GM12878 (cell line): ENCODE measurements around the gene TNPO2. TPM values are rescaled to one million over a fixed set of nuclear protein-coding genes. Genes with fewer than 3 reads are reported as not detected.

Experiments used
- ASH2L ChIP-seq: fragments of 300-600, 200-600 bp; sonication (generic); IDR thresholded peaks from 2 replicates; pipeline ENCODE4 v1.6.1; 2017; ENCODE audit warnings: low read depth, mild to moderate bottlenecking, borderline replicate concordance
- BACH1 ChIP-seq: fragments of 450-650 bp; IDR thresholded peaks from 2 replicates; pipeline ENCODE4 v1.6.1; 2017; ENCODE audit warnings: mild to moderate bottlenecking, borderline replicate concordance
- BHLHE40 ChIP-seq, 2 experiments: fragments of 450-650 bp in 1 of 2; IDR thresholded peaks; 2 replicates each; pipeline ENCODE4 v1.6.1; 2011 to 2017; ENCODE audit warnings: low read depth in 2 of 2, borderline replicate concordance in 1 of 2, improper control_type of control experiment in 1 of 2, low read length in 1 of 2, mild to moderate bottlenecking in 1 of 2
- EED ChIP-seq: sonication (generic); IDR thresholded peaks from 2 replicates; pipeline ENCODE4 v1.6.1; 2016; ENCODE audit warnings: antibody characterized with exemption, low read depth
- EGR1 ChIP-seq, 2 experiments: IDR thresholded peaks; 1 replicate in 1 of 2; 2 replicates in 1 of 2; pipeline ENCODE4 v1.6.1; 2011 to 2012; ENCODE audit warnings: low read depth in 2 of 2, low read length in 2 of 2, borderline replicate concordance in 1 of 2, mild to moderate bottlenecking in 1 of 2, moderate library complexity in 1 of 2
- HCFC1 ChIP-seq: fragments of 150-350 bp; IDR thresholded peaks from 2 replicates; pipeline ENCODE4 v1.6.1; 2014; ENCODE audit warnings: low read length
- JUND ChIP-seq: IDR thresholded peaks from 2 replicates; pipeline ENCODE4 v1.6.1; 2012; ENCODE audit warnings: low read depth, mild to moderate bottlenecking, low read length, improper control_type of control experiment, moderate library complexity
- PAX5 ChIP-seq: IDR thresholded peaks from 2 replicates; pipeline ENCODE4 v1.6.1; 2011; ENCODE audit warnings: low read depth, low read length, borderline replicate concordance
- RUNX3 ChIP-seq: IDR thresholded peaks from 2 replicates; pipeline ENCODE4 v1.6.1; 2012; ENCODE audit warnings: low read length, inconsistent platforms
- SIX5 ChIP-seq: IDR thresholded peaks from 2 replicates; pipeline ENCODE4 v1.6.1; 2011; ENCODE audit warnings: mild to moderate bottlenecking, low read depth, low read length, moderate library complexity; ENCODE audit not compliant: severe bottlenecking
- SMC3 ChIP-seq: IDR thresholded peaks from 2 replicates; pipeline ENCODE4 v1.6.1; 2011; ENCODE audit warnings: low read length, improper control_type of control experiment, borderline replicate concordance
- ZBTB40 ChIP-seq: fragments of 450-650 bp; IDR thresholded peaks from 2 replicates; pipeline ENCODE4 v1.6.1; 2016; ENCODE audit warnings: mild to moderate bottlenecking, moderate library complexity, borderline replicate concordance
- ZNF384 ChIP-seq: IDR thresholded peaks from 2 replicates; pipeline ENCODE4 v1.6.1; 2012; ENCODE audit warnings: low read depth, mild to moderate bottlenecking, low read length, improper control_type of control experiment, borderline replicate concordance
- polyA plus RNA-seq, 11 experiments: library from polyadenylated mRNA; depleted of rRNA in 4 of 11; unstranded in 6 of 11; stranded (reverse) in 5 of 11; fragments of >200 nt; fragmentation: Nextera tagmentation in 4 of 11; fragmentation: Illumina TruSeq in 1 of 11; extraction: Ambion mirVana in 4 of 11; extraction: Trizol in 1 of 11; gene quantifications; 1 replicate in 1 of 11; 2 replicates in 10 of 11; pipeline versions ENCODE4 v1.2.1 to v1.2.3, GENCODE V29; 2011 to 2016; ENCODE audit warnings: inconsistent platforms in 2 of 11, missing spikeins in 2 of 11, low read depth in 1 of 11
- total RNA-seq, 4 experiments: library from RNA; depleted of rRNA in 3 of 4; stranded (reverse); fragments of >200 nt in 3 of 4; fragmentation: Illumina TruSeq in 1 of 4; extraction: Trizol in 1 of 4; gene quantifications; 2 replicates each; pipeline versions ENCODE4 v1.2.1 to v1.2.3, GENCODE V29; 2013 to 2021
- TF ChIP-seq, protein P1 (sequence below): IDR thresholded peaks from 2 replicates; pipeline ENCODE4 v1.6.1; 2012; ENCODE audit warnings: mild to moderate bottlenecking, low read depth, low read length
- TF ChIP-seq, protein P2 (sequence below): fragments of 150-350 bp; IDR thresholded peaks from 2 replicates; pipeline ENCODE4 v1.6.1; 2016; ENCODE audit warnings: low read depth, low read length
- TF ChIP-seq, protein P3 (sequence below): IDR thresholded peaks from 2 replicates; pipeline ENCODE4 v1.6.1; 2011; ENCODE audit warnings: mild to moderate bottlenecking, low read depth, low read length, moderate library complexity; ENCODE audit not compliant: insufficient replicate concordance

Gene TNPO2
- total and polyA plus RNA-seq, 10 of the 15 experiments (the other 5 are each of a cell fraction or from before 2014, with no cell fraction given): 5.5 to 99.7 (median 29.6) TPM

DNA sequence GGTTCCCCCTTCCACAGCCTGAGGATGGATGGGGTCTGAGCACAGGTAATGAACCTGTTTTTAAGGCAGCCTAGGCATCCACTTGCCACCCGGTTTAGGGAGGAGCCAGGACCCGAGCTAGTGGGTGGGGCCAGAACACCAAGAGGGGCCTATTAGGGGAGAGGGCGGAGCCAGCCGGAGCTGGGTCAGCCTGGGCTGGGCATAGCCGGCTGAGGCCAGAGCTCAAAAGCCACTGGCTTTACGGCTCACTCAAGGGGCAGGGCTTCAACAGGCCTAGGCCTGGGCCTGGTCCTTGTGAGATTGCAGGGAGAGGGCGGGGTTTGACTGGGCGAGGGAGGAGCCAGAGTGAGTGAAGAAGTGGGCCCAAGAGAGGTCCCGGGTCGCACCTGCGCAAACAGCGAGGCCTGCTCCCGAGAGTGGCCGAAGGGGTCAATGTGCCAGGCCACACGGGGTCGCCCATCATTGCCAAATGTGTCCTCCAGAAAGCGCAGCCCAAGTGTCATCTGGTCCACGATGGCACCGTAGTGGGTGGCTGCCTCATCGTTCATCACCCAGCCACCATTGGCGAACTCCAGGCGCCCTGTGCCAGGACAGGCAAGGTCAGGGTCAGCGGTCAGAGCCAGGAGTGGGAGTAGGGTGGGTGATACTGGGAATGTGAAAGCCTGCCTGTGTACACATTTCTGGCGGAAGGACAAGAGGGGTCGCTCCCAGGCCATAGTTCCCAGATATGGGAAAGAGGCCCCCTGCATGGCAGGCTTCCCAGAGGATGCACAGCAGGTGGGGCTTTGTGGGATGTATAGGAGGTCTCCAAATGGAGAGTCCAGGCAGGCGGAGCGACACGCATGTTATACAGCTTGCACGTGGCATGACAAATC is 59.1 kb downstream of the TNPO2 start (continued):
- TF ChIP-seq, protein P1, sequence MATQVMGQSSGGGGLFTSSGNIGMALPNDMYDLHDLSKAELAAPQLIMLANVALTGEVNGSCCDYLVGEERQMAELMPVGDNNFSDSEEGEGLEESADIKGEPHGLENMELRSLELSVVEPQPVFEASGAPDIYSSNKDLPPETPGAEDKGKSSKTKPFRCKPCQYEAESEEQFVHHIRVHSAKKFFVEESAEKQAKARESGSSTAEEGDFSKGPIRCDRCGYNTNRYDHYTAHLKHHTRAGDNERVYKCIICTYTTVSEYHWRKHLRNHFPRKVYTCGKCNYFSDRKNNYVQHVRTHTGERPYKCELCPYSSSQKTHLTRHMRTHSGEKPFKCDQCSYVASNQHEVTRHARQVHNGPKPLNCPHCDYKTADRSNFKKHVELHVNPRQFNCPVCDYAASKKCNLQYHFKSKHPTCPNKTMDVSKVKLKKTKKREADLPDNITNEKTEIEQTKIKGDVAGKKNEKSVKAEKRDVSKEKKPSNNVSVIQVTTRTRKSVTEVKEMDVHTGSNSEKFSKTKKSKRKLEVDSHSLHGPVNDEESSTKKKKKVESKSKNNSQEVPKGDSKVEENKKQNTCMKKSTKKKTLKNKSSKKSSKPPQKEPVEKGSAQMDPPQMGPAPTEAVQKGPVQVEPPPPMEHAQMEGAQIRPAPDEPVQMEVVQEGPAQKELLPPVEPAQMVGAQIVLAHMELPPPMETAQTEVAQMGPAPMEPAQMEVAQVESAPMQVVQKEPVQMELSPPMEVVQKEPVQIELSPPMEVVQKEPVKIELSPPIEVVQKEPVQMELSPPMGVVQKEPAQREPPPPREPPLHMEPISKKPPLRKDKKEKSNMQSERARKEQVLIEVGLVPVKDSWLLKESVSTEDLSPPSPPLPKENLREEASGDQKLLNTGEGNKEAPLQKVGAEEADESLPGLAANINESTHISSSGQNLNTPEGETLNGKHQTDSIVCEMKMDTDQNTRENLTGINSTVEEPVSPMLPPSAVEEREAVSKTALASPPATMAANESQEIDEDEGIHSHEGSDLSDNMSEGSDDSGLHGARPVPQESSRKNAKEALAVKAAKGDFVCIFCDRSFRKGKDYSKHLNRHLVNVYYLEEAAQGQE: no peak
- TF ChIP-seq HCFC1 (no peak), ASH2L (no peak), BACH1 (no peak), SMC3 (no peak), ZNF384 (no peak), EGR1 (IDR thresholded peaks at IDR 0.05; ENCODE audit: borderline replicate concordance in 1 of 2, low read depth in 2 of 2, low read length in 2 of 2) (0 out of 3 replicates have a peak, but pooled peaks of 1 of the 2 experiments have one; percentile 9), RUNX3 (no peak), EED (no peak), PAX5 (no peak), BHLHE40 (IDR thresholded peaks at IDR 0.05; ENCODE audit: borderline replicate concordance in 1 of 2, low read depth in 2 of 2, low read length in 1 of 2) (peak; percentile 90 to 92; a peak in 3 of 4 replicates), ZBTB40 (no peak), JUND (no peak), SIX5 (no peak)
- TF ChIP-seq, protein P2, sequence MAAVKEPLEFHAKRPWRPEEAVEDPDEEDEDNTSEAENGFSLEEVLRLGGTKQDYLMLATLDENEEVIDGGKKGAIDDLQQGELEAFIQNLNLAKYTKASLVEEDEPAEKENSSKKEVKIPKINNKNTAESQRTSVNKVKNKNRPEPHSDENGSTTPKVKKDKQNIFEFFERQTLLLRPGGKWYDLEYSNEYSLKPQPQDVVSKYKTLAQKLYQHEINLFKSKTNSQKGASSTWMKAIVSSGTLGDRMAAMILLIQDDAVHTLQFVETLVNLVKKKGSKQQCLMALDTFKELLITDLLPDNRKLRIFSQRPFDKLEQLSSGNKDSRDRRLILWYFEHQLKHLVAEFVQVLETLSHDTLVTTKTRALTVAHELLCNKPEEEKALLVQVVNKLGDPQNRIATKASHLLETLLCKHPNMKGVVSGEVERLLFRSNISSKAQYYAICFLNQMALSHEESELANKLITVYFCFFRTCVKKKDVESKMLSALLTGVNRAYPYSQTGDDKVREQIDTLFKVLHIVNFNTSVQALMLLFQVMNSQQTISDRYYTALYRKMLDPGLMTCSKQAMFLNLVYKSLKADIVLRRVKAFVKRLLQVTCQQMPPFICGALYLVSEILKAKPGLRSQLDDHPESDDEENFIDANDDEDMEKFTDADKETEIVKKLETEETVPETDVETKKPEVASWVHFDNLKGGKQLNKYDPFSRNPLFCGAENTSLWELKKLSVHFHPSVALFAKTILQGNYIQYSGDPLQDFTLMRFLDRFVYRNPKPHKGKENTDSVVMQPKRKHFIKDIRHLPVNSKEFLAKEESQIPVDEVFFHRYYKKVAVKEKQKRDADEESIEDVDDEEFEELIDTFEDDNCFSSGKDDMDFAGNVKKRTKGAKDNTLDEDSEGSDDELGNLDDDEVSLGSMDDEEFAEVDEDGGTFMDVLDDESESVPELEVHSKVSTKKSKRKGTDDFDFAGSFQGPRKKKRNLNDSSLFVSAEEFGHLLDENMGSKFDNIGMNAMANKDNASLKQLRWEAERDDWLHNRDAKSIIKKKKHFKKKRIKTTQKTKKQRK: no peak
- TF ChIP-seq, protein P3, sequence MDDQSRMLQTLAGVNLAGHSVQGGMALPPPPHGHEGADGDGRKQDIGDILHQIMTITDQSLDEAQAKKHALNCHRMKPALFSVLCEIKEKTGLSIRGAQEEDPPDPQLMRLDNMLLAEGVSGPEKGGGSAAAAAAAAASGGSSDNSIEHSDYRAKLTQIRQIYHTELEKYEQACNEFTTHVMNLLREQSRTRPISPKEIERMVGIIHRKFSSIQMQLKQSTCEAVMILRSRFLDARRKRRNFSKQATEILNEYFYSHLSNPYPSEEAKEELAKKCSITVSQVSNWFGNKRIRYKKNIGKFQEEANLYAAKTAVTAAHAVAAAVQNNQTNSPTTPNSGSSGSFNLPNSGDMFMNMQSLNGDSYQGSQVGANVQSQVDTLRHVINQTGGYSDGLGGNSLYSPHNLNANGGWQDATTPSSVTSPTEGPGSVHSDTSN: peak; percentile 7
